Measurements from ENCODE around the gene H6PD. TPM values are rescaled to one million over a fixed set of nuclear protein-coding genes. Genes with fewer than 3 reads are reported as not detected.

H6PD gene
- total and polyA plus RNA-seq, 9 of the 15 experiments (the other 6 are each of a cell fraction or from before 2014, with no cell fraction given) = 0.04 to 2.5 (median 0.95) TPM

DNA sequence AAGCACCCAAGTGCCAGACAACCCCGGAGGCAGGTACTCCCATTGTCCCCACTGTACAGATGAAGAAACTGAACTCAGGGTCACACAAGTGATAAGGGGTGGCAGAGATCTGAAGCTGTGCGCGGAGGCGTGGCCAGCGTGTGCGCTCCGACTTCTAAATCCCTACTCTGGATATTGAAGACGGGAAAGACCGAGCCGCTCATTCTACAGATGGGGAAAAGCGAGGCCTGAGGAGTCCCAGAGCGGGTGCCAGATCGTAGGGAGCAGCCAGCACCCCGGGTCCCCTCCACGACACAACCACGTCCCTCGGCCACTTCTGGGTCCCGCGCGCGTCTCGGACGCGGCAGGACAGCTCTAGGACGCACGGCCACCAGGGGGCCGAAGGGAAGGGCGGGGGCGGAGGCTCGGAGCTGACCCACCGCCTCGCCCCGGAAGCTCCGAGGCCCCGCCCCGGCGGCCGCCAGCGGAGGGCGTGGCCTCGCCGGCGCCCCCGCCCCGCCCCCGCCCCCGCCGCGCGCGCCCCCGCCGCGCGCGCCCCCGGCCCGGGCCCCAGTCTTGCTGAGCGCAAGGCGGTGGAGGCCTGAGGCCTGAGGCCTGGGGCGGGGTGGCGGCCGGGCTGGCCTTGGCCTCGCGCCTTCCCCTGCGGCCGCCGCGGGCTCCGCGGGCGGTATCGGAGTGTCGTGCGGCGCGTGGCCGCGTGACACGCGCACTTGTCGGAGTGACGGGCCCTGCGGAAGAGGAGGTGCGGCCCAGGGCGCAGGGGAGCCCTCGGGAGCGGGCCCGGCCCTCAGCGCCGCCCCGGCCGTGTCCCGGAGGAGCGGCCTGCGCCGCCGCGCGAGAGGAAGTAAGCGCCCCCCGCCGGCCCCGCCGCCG, at the start of gene H6PD (continued):
- peak; percentile 99 for TF ChIP-seq MAZ (CRISPR knock-in tag; conservative IDR thresholded peaks at IDR 0.05 in 1 of 2, IDR thresholded peaks at IDR 0.05 in 1 of 2)
- TF ChIP-seq YBX1 (IDR thresholded peaks at IDR 0.05) = no peak
- peak; percentile 76; the same call in 1 of the 2 replicates for TF ChIP-seq TFAP4 (CRISPR knock-in tag; IDR thresholded peaks at IDR 0.05; ENCODE audit: borderline replicate concordance)
- no peak for TF ChIP-seq POLR3G (IDR thresholded peaks at IDR 0.05; ENCODE audit: extremely low read depth, insufficient read length, insufficient replicate concordance)
- peak; percentile 41; the same call in 1 of the 2 replicates for TF ChIP-seq ETV1 (tag; conservative IDR thresholded peaks at IDR 0.05; ENCODE audit: low read depth)
- TF ChIP-seq KAT7 (CRISPR knock-in tag; IDR thresholded peaks at IDR 0.05; ENCODE audit: borderline replicate concordance) = no peak
- TF ChIP-seq, protein P1, sequence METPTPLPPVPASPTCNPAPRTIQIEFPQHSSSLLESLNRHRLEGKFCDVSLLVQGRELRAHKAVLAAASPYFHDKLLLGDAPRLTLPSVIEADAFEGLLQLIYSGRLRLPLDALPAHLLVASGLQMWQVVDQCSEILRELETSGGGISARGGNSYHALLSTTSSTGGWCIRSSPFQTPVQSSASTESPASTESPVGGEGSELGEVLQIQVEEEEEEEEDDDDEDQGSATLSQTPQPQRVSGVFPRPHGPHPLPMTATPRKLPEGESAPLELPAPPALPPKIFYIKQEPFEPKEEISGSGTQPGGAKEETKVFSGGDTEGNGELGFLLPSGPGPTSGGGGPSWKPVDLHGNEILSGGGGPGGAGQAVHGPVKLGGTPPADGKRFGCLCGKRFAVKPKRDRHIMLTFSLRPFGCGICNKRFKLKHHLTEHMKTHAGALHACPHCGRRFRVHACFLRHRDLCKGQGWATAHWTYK (CRISPR knock-in tag; IDR thresholded peaks at IDR 0.05) = peak; percentile 41; the same call in 1 of the 2 replicates
- TF ChIP-seq, protein P2, sequence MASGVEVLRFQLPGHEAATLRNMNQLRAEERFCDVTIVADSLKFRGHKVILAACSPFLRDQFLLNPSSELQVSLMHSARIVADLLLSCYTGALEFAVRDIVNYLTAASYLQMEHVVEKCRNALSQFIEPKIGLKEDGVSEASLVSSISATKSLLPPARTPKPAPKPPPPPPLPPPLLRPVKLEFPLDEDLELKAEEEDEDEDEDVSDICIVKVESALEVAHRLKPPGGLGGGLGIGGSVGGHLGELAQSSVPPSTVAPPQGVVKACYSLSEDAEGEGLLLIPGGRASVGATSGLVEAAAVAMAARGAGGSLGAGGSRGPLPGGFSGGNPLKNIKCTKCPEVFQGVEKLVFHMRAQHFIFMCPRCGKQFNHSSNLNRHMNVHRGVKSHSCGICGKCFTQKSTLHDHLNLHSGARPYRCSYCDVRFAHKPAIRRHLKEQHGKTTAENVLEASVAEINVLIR (CRISPR knock-in tag; IDR thresholded peaks at IDR 0.05) = no peak
- peak; percentile 70; the same call in 1 of the 2 replicates for TF ChIP-seq E2F5 (CRISPR knock-in tag; IDR thresholded peaks at IDR 0.05)
- no peak for TF ChIP-seq MYBL2 (IDR thresholded peaks at IDR 0.05; ENCODE audit: low read depth)
- peak; percentile 69; the same call in 1 of the 2 replicates for TF ChIP-seq MYBL2 (CRISPR knock-in tag; IDR thresholded peaks at IDR 0.05; ENCODE audit: borderline replicate concordance)
- TF ChIP-seq, protein P3, sequence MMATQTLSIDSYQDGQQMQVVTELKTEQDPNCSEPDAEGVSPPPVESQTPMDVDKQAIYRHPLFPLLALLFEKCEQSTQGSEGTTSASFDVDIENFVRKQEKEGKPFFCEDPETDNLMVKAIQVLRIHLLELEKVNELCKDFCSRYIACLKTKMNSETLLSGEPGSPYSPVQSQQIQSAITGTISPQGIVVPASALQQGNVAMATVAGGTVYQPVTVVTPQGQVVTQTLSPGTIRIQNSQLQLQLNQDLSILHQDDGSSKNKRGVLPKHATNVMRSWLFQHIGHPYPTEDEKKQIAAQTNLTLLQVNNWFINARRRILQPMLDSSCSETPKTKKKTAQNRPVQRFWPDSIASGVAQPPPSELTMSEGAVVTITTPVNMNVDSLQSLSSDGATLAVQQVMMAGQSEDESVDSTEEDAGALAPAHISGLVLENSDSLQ (IDR thresholded peaks at IDR 0.05) = 0 out of 2 replicates have a peak, but pooled peaks have one; percentile 31
- peak; percentile 87 for TF ChIP-seq CHD4 (IDR thresholded peaks at IDR 0.05; ENCODE audit: insufficient read depth, insufficient replicate concordance, low read depth, low read length, poor library complexity, severe bottlenecking)
- peak; percentile 99 for TF ChIP-seq HDAC2 (IDR thresholded peaks at IDR 0.05)
- peak; percentile 99 for TF ChIP-seq SAFB (IDR thresholded peaks at IDR 0.05; ENCODE audit: borderline replicate concordance, low read depth, low read length)
- TF ChIP-seq ARNT (IDR thresholded peaks at IDR 0.05) = 0 out of 4 replicates have a peak, but pooled peaks of 1 of the 2 experiments have one; percentile 64
- no peak for TF ChIP-seq ETV6 (IDR thresholded peaks at IDR 0.05; ENCODE audit: borderline replicate concordance in 1 of 2, low read depth in 2 of 2, low read length in 1 of 2)
- peak; percentile 93; the same call in 1 of the 2 replicates for TF ChIP-seq ETV6 (CRISPR knock-in tag; IDR thresholded peaks at IDR 0.05; ENCODE audit: borderline replicate concordance)
- peak; percentile 74 for TF ChIP-seq MYC (IDR thresholded peaks at IDR 0.05; ENCODE audit: low read depth, low read length)
- TF ChIP-seq MYC (CRISPR knock-in tag; IDR thresholded peaks at IDR 0.05; ENCODE audit: borderline replicate concordance, low read depth) = no peak
- no peak for TF ChIP-seq KLF10 (CRISPR knock-in tag; IDR thresholded peaks at IDR 0.05)
- TF ChIP-seq DPF2 (IDR thresholded peaks at IDR 0.05) = peak; percentile 75
